T-cell (primary cell): ENCODE measurements around the gene SLC36A3. TPM values are rescaled to one million over a fixed set of nuclear protein-coding genes. Genes with fewer than 3 reads are reported as not detected.
A peak's percentile ranks its signal among the peaks of the same experiment; 100 is the strongest.

Experiments
- ATAC-seq, 4 experiments: fragments of 200-7000 bp in 3 of 4; fragments of 150-1000 bp in 1 of 4; cut with Tn5 transposase; replicated peaks in 1 of 4; 1 replicate in 3 of 4; 2 replicates in 1 of 4; pipeline ENCODE4 v1.10.0; 2021; ENCODE audit warnings: moderate library complexity in 3 of 4, mild to moderate bottlenecking in 2 of 4, moderate number of reproducible peaks in 1 of 4
- CTCF ChIA-PET, 2 donors: fragments of 300-600 bp; sonication (Branson Sonifier 250); formaldehyde crosslinking; loops; one replicate each; lab custom pipeline; 2022; ENCODE audit warnings: antibody characterized with exemption in 2 of 2; lab: Charles Lee
- POLR2A ChIA-PET, 2 donors: fragments of 300-600 bp; sonication (Branson Sonifier 250); formaldehyde crosslinking; loops; one replicate each; lab custom pipeline; 2022; ENCODE audit warnings: antibody characterized with exemption in 2 of 2; lab: Charles Lee
- DNase-seq, 35 experiments: peaks; one replicate each; pipeline versions ENCODE4 v3.0.0 to v3.0.0-alpha.2; 2013 to 2023
- H3K27ac ChIP-seq: one replicate; pipeline ENCODE4 v1.5.1; 2013; ENCODE audit warnings: low read length
- H3K27me3 ChIP-seq, 2 experiments: replicated peaks in 1 of 2; 1 replicate in 1 of 2; 2 replicates in 1 of 2; pipeline versions ENCODE4 v1.6.1 to v1.7.0; 2013; ENCODE audit warnings: low read length in 1 of 2, mixed read lengths in 1 of 2; ENCODE audit not compliant: control insufficient read depth in 2 of 2, insufficient read depth in 2 of 2; ENCODE audit errors: extremely low read depth in 1 of 2
- H3K36me3 ChIP-seq, 2 donors: 1 replicate in 1 of 2; 2 replicates in 1 of 2; pipeline versions ENCODE4 v1.6.1 to v1.7.0; 2013; ENCODE audit warnings: low read length in 1 of 2; ENCODE audit not compliant: control insufficient read depth in 2 of 2, insufficient read depth in 1 of 2; ENCODE audit errors: extremely low read depth in 1 of 2
- H3K4me1 ChIP-seq, 2 experiments: 1 replicate in 1 of 2; 2 replicates in 1 of 2; pipeline versions ENCODE4 v1.6.1 to v1.7.0; 2013; ENCODE audit warnings: low read length in 2 of 2, mixed read lengths in 1 of 2; ENCODE audit not compliant: insufficient read depth in 2 of 2, control insufficient read depth in 1 of 2; ENCODE audit errors: extremely low read depth in 1 of 2
- H3K4me3 ChIP-seq, 2 donors: 1 replicate in 1 of 2; 2 replicates in 1 of 2; pipeline versions ENCODE4 v1.5.1 to v1.7.0; 2013; ENCODE audit warnings: mild to moderate bottlenecking in 2 of 2, low read length in 1 of 2, moderate library complexity in 1 of 2; ENCODE audit not compliant: control insufficient read depth in 1 of 2; ENCODE audit errors: extremely low read depth in 1 of 2
- H3K9me3 ChIP-seq: 2 replicates; pipeline ENCODE4 v1.7.0; 2013
- H3K27ac Mint-ChIP-seq, 2 donors: one replicate each; pipeline ENCODE4 v1.8.0; 2020 to 2021; ENCODE audit warnings: mild to moderate bottlenecking in 2 of 2, mixed read lengths in 2 of 2
- H3K27me3 Mint-ChIP-seq, 2 donors: one replicate each; pipeline ENCODE4 v1.8.0; 2021 to 2022; ENCODE audit warnings: mixed read lengths in 2 of 2
- H3K36me3 Mint-ChIP-seq: one replicate; pipeline ENCODE4 v1.8.0; 2021; ENCODE audit warnings: mixed read lengths
- H3K4me1 Mint-ChIP-seq, 3 donors: one replicate each; pipeline ENCODE4 v1.8.0; 2020 to 2022; ENCODE audit warnings: mixed read lengths in 3 of 3, mild to moderate bottlenecking in 1 of 3
- H3K4me3 Mint-ChIP-seq, 3 donors: one replicate each; pipeline ENCODE4 v1.8.0; 2020 to 2022; ENCODE audit warnings: mild to moderate bottlenecking in 3 of 3, mixed read lengths in 3 of 3, moderate library complexity in 3 of 3
- H3K9me3 Mint-ChIP-seq, 3 donors: one replicate each; pipeline ENCODE4 v1.8.0; 2020 to 2022; ENCODE audit warnings: mixed read lengths in 3 of 3
- WGBS: methylation state at CpG from one replicate; pipeline ENCODE4 v1.1.5; 2013; ENCODE audit warnings: missing lambda C conversion rate; ENCODE audit not compliant: insufficient coverage; 5-methylcytosine and 5-hydroxymethylcytosine counted together
- total RNA-seq, 35 experiments: library from RNA in 6 of 35; stranded (reverse) in 6 of 35; fragments of 120-200 nt in 1 of 35; gene quantifications; one replicate each; pipeline versions ENCODE4 v1.2.1 to v1.2.4 and lab custom pipeline; 2013 to 2026

Gene SLC36A3
- total RNA-seq, 5 donors from 2014 or later (not counting 1 experiment from before 2014, with no cell fraction given), result not detected

GRCh38 chr5:151262532-151262931, 41.0 kb downstream of the SLC36A3 start:
- H3K36me3 ChIP-seq, result peaks cover 7 to 21% of the 10 kb centered on the region in 2 donors
- WGBS, result 95% methylated on average over 3 of the region's 3 CpGs
- no peaks in the 10 kb centered on the region for H3K9me3 Mint-ChIP-seq

GRCh38 chr5:151259931-151260330, 43.6 kb downstream of the SLC36A3 start:
- POLR2A ChIA-PET, result no interaction called here
- CTCF ChIA-PET, result interaction anchor here in 1 of 2 donors (0.8 kb wide), 1 partner anchor 92 kb away, joined by 3 read pairs; no protein-coding TSS in a partner anchor
- H3K27ac Mint-ChIP-seq, result no peak overlapping the region

More at GRCh38 chr5:151262532-151262931, 41.0 kb downstream of the SLC36A3 start:
- peaks cover 0 to 24% (median 12%) of the 10 kb centered on the region in 3 donors for H3K4me1 Mint-ChIP-seq
- no peak overlapping the region for H3K27ac Mint-ChIP-seq
- no peak for DNase-seq
- Histone ChIP-seq H3K27ac (no peak overlapping the region), H3K9me3 (no peaks in the 10 kb centered on the region), H3K27me3 (no peaks in the 10 kb centered on the region), H3K4me3 (no peak overlapping the region), H3K4me1 (no peaks in the 10 kb centered on the region)
- no peaks in the 10 kb centered on the region for H3K27me3 Mint-ChIP-seq
- H3K36me3 Mint-ChIP-seq, result peaks cover 62% of the 10 kb centered on the region
- H3K4me3 Mint-ChIP-seq, result no peak overlapping the region
- ChIA-PET POLR2A (no interaction called here), CTCF (no interaction called here)
- no peak for ATAC-seq

GRCh38 chr5:151258816-151259215, 44.8 kb downstream of the SLC36A3 start:
- POLR2A ChIA-PET, result no interaction called here

More at GRCh38 chr5:151259931-151260330, 43.6 kb downstream of the SLC36A3 start:
- Histone ChIP-seq H3K27ac (no peak overlapping the region), H3K4me3 (no peak overlapping the region), H3K27me3 (no peaks in the 10 kb centered on the region), H3K4me1 (no peaks in the 10 kb centered on the region), H3K36me3 (peaks cover 4% of the 10 kb centered on the region in 2 donors), H3K9me3 (no peaks in the 10 kb centered on the region)
- no peak for DNase-seq
- Mint-ChIP-seq H3K27me3 (no peaks in the 10 kb centered on the region), H3K4me1 (peaks cover 3 to 43% (median 26%) of the 10 kb centered on the region in 3 donors), H3K36me3 (peaks cover 40% of the 10 kb centered on the region), H3K4me3 (no peak overlapping the region), H3K9me3 (no peaks in the 10 kb centered on the region)
- ATAC-seq, result no peak
- 100% methylated on average over 2 of the region's 4 CpGs for WGBS

GRCh38 chr5:151258201-151258611, 45.4 kb downstream of the SLC36A3 start:
- peaks cover 0 to 2% of the 10 kb centered on the region in 2 donors for H3K36me3 ChIP-seq
- H3K36me3 Mint-ChIP-seq, result peaks cover 26% of the 10 kb centered on the region

More at GRCh38 chr5:151258816-151259215, 44.8 kb downstream of the SLC36A3 start:
- H3K27ac ChIP-seq, result no peak overlapping the region
- H3K27me3 Mint-ChIP-seq, result no peaks in the 10 kb centered on the region
- H3K4me3 Mint-ChIP-seq, result no peak overlapping the region
- H3K4me1 ChIP-seq, result peaks cover 0 to 3% of the 10 kb centered on the region in 2 experiments
- no peak overlapping the region for H3K27ac Mint-ChIP-seq
- H3K9me3 ChIP-seq, result no peaks in the 10 kb centered on the region
- H3K36me3 ChIP-seq, result peaks cover 0 to 2% of the 10 kb centered on the region in 2 donors
- DNase-seq, result no peak
- H3K4me1 Mint-ChIP-seq, result peaks cover 12 to 47% (median 32%) of the 10 kb centered on the region in 3 donors
- ATAC-seq, result no peak
- no peak overlapping the region for H3K4me3 ChIP-seq
- no peaks in the 10 kb centered on the region for H3K9me3 Mint-ChIP-seq
- CTCF ChIA-PET, result no interaction called here
- H3K27me3 ChIP-seq, result no peaks in the 10 kb centered on the region
- WGBS, result 0% methylated on average over 1 of the region's 1 CpG
- H3K36me3 Mint-ChIP-seq, result peaks cover 32% of the 10 kb centered on the region

GRCh38 chr5:151257731-151258181, 45.8 kb downstream of the SLC36A3 start:
- Histone ChIP-seq H3K9me3 (no peaks in the 10 kb centered on the region), H3K4me1 (peaks cover 5 to 12% of the 10 kb centered on the region in 2 experiments), H3K27ac (no peak overlapping the region), H3K4me3 (no peak overlapping the region), H3K36me3 (peaks cover 0 to 1% of the 10 kb centered on the region in 2 donors), H3K27me3 (no peaks in the 10 kb centered on the region)
- ChIA-PET CTCF (no interaction called here), POLR2A (no interaction called here)
- H3K9me3 Mint-ChIP-seq, result no peaks in the 10 kb centered on the region
- WGBS, result 100% methylated on average over 1 of the region's 5 CpGs
- no peaks in the 10 kb centered on the region for H3K27me3 Mint-ChIP-seq
- ATAC-seq (no peak), DNase-seq (no peak)
- peaks cover 24% of the 10 kb centered on the region for H3K36me3 Mint-ChIP-seq
- H3K27ac Mint-ChIP-seq, result peak overlapping the region in 1 of 2 donors; percentile 24
- H3K4me1 Mint-ChIP-seq, result peaks cover 18 to 54% (median 41%) of the 10 kb centered on the region in 3 donors
- H3K4me3 Mint-ChIP-seq, result peak overlapping the region in 1 of 3 donors; percentile 22

More at GRCh38 chr5:151258201-151258611, 45.4 kb downstream of the SLC36A3 start:
- 98% methylated on average over 7 of the region's 7 CpGs for WGBS
- Mint-ChIP-seq H3K27me3 (no peaks in the 10 kb centered on the region), H3K4me1 (peaks cover 18 to 50% (median 38%) of the 10 kb centered on the region in 3 donors), H3K4me3 (no peak overlapping the region), H3K27ac (no peak overlapping the region), H3K9me3 (no peaks in the 10 kb centered on the region)
- DNase-seq, result no peak
- ChIA-PET POLR2A (no interaction called here), CTCF (no interaction called here)
- Histone ChIP-seq H3K9me3 (no peaks in the 10 kb centered on the region), H3K27me3 (no peaks in the 10 kb centered on the region), H3K4me1 (peaks cover 5 to 9% of the 10 kb centered on the region in 2 experiments), H3K27ac (no peak overlapping the region), H3K4me3 (no peak overlapping the region)
- ATAC-seq, result no peak

- Histone ChIP-seq H3K27me3 (no peaks in the 10 kb centered on the region), H3K9me3 (no peaks in the 10 kb centered on the region), H3K36me3 (no peaks in the 10 kb centered on the region), H3K4me3 (no peak overlapping the region), H3K4me1 (peaks cover 9 to 25% of the 10 kb centered on the region in 2 experiments), H3K27ac (no peak overlapping the region)
- ATAC-seq (no peak), DNase-seq (no peak)
- Mint-ChIP-seq H3K27me3 (no peaks in the 10 kb centered on the region), H3K36me3 (peaks cover 14% of the 10 kb centered on the region), H3K4me3 (peak overlapping the region in 1 of 3 donors; percentile 21), H3K27ac (peak overlapping the region in 1 of 2 donors; percentile 25), H3K9me3 (no peaks in the 10 kb centered on the region), H3K4me1 (peaks cover 31 to 69% (median 51%) of the 10 kb centered on the region in 3 donors)
- ChIA-PET CTCF (no interaction called here), POLR2A (no interaction called here)
- WGBS, result 83% methylated on average over 2 of the region's 3 CpGs
Observed at GRCh38 chr5:151255621-151256286, 47.8 kb downstream of the SLC36A3 start.
